OCI-LY7 (cell line): ENCODE results near the gene DEFB126.

Source experiments
- CTCF ChIP-seq: fragments of 200-600 bp; sonication (generic); conservative IDR thresholded peaks from 2 replicates; pipeline ENCODE4 v1.5.1; 2014; ENCODE audit warnings: mild to moderate bottlenecking, antibody characterized with exemption, low read length, moderate library complexity, mixed read lengths
- EZH2phosphoT487 ChIP-seq: fragments of 200-600 bp; sonication (generic); IDR thresholded peaks from 2 replicates; pipeline ENCODE4 v1.6.1; 2018; ENCODE audit warnings: low read depth, borderline replicate concordance, mild to moderate bottlenecking, mixed run types, antibody characterized with exemption, low read length, moderate library complexity, mixed read lengths

- TF ChIP-seq CTCF (no peak), EZH2phosphoT487 (no peak)
Observed at GRCh38 chr20:168876-169275, 26.5 kb downstream of the DEFB126 start.
